Activated CD8-positive, alpha-beta T cell treated with anti-CD3 and anti-CD28 coated beads for 36 hours (primary cell): ENCODE data around the gene MRPL22. TPM values are rescaled to one million over a fixed set of nuclear protein-coding genes. Genes with fewer than 3 reads are reported as not detected.

Source experiments
- ATAC-seq: fragments of 200-7000 bp; cut with Tn5 transposase; one replicate; pipeline ENCODE4 v1.10.0; 2021; ENCODE audit warnings: mild to moderate bottlenecking, moderate library complexity
- CTCF ChIA-PET: fragments of 350-600 bp; sonication (Branson Sonifier 250); formaldehyde crosslinking; loops from one replicate; lab custom pipeline; 2021; ENCODE audit warnings: antibody characterized with exemption; lab: Charles Lee
- POLR2A ChIA-PET: fragments of 350-600 bp; sonication (Branson Sonifier 250); formaldehyde crosslinking; loops from one replicate; lab custom pipeline; 2021; ENCODE audit warnings: antibody characterized with exemption; lab: Charles Lee
- DNase-seq: peaks from one replicate; pipeline ENCODE4 v3.0.0-alpha.2; 2020
- H3K27ac Mint-ChIP-seq: one replicate; pipeline ENCODE4 v1.8.0; 2021; ENCODE audit warnings: mild to moderate bottlenecking, mixed read lengths
- H3K27me3 Mint-ChIP-seq: one replicate; pipeline ENCODE4 v1.8.0; 2021; ENCODE audit warnings: mixed read lengths
- H3K36me3 Mint-ChIP-seq: one replicate; pipeline ENCODE4 v1.8.0; 2021; ENCODE audit warnings: low read depth, mixed read lengths
- H3K4me1 Mint-ChIP-seq: one replicate; pipeline ENCODE4 v1.8.0; 2021; ENCODE audit warnings: low read depth, mixed read lengths
- H3K4me3 Mint-ChIP-seq: one replicate; pipeline ENCODE4 v1.8.0; 2021; ENCODE audit warnings: mild to moderate bottlenecking, moderate library complexity, mixed read lengths
- H3K9me3 Mint-ChIP-seq: one replicate; pipeline ENCODE4 v1.8.0; 2021; ENCODE audit warnings: mixed read lengths
- CTCF ChIP-seq: fragments of 200-600 bp; IDR thresholded peaks from one replicate; pipeline ENCODE4 v1.8.0; 2022; ENCODE audit warnings: antibody characterized with exemption, mild to moderate bottlenecking
- intact Hi-C: fragments of 100-400 bp; cut with micrococcal nuclease; formaldehyde crosslinking; loops from one replicate; pipeline ENCODE4 v1.10.0; 2022
- total RNA-seq, 2 experiments: library from RNA; stranded (reverse); gene quantifications; one replicate each; pipeline ENCODE4 v1.2.3, GENCODE V29; 2021

MRPL22 gene
- total RNA-seq, 2 experiments from 2014 or later = 80.4 to 84.7 TPM

GRCh38 chr5:154896562-154897165 lies 44.2 kb upstream of the MRPL22 start:
- no peaks in the 10 kb centered on the region for H3K4me1 Mint-ChIP-seq
- no peak overlapping the region for H3K27ac Mint-ChIP-seq
- H3K9me3 Mint-ChIP-seq = no peaks in the 10 kb centered on the region
- H3K36me3 Mint-ChIP-seq = peaks cover 45% of the 10 kb centered on the region
- TF ChIP-seq CTCF = no peak
- no peak overlapping the region for H3K4me3 Mint-ChIP-seq
- CTCF ChIA-PET = interaction anchor here (1.5 kb wide), 1 partner anchor 9 kb away, joined by 6 read pairs; no protein-coding TSS in a partner anchor
- no peaks in the 10 kb centered on the region for H3K27me3 Mint-ChIP-seq
- POLR2A ChIA-PET = interaction anchor here (0.5 to 1.0 kb wide), 2 partner anchors 71 to 243 kb away, joined by 3 read pairs; no protein-coding TSS in a partner anchor
- ATAC-seq (no peak), DNase-seq (no peak)
- intact Hi-C loops = no loop called here

DNA sequence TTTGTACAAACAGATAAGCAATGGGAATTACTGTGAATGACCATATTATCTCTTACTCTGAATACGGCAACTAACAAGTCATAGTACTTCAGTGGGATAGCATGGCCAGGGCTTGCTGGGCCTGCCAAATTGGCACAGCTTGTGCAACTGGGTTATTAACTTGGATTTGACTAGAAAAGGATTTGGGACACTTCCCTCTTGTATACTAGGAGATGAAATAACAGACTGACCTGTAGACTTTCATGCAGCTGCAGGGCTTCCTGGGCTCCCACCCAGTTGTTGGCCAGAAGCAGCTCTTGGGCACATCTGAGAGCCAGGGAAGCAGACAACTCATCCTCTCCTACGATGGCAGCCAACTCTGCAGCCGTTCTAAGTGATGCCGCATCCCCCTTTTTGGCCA lies 42.7 kb upstream of the MRPL22 start:
- no peak for TF ChIP-seq CTCF
- ChIA-PET POLR2A (no interaction called here), CTCF (no interaction called here)
- H3K4me3 Mint-ChIP-seq = no peak overlapping the region
- H3K27me3 Mint-ChIP-seq = no peaks in the 10 kb centered on the region
- no peaks in the 10 kb centered on the region for H3K9me3 Mint-ChIP-seq
- no peaks in the 10 kb centered on the region for H3K4me1 Mint-ChIP-seq
- intact Hi-C loops = no loop called here
- no peak for DNase-seq
- ATAC-seq = no peak
- H3K27ac Mint-ChIP-seq = no peak overlapping the region
- peaks cover 51% of the 10 kb centered on the region for H3K36me3 Mint-ChIP-seq

DNA sequence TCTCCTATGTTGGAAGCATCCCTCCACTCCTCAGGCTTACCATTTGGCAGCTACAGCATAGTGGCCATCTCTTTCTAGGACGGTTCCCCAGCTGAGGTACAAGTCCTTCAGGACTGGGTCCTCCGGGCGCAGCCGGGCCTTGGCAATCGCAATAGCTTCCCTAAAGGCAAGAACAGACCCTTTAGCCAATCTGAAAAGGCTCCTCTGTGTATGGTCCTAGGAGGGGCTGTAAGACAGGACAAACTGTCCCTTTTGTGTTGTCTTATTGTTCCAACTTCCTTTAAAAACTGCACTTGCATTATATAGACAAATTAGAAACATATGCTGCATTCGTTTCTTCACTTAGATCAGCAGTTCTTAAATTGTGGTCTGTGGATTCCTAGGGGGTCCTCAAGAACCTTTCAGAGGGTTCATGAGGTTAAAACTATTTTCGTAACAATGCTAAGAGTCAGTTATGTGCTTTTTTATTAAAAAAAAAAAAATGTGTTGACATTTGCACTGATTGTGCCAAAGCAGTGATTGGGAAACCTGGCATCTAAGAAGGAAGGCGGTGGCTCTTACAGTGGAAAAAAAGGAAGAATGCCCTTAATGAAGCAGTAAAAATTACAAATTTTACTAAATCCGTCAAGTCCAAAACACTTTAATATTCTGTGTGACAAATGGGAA lies 41.6 kb upstream of the MRPL22 start:
- Mint-ChIP-seq H3K4me1 (no peaks in the 10 kb centered on the region), H3K4me3 (no peak overlapping the region), H3K27me3 (no peaks in the 10 kb centered on the region), H3K36me3 (peaks cover 47% of the 10 kb centered on the region), H3K9me3 (no peaks in the 10 kb centered on the region), H3K27ac (no peak overlapping the region)
- POLR2A ChIA-PET = no interaction called here
- TF ChIP-seq CTCF = no peak
- DNase-seq (no peak), ATAC-seq (no peak)
- intact Hi-C loops = no loop called here
- CTCF ChIA-PET = no interaction called here

DNA sequence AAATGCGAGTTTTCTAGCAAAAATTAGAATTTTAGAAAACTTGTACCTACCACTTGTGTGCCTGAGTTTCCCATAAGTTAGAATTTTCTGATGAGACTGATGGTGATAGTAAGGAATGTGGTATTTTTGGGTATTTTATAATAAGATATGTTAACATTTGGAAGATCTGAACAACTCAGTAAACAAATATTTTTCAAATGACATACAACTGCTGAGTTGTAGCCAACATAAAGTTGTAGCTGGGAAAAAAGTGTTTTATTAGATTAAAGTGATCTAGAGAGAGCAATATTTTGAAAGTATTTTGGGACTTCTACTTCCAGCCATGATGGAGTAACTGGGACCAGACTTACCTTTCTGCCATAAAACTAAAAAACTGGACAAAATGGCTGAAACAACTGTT lies 40.8 kb upstream of the MRPL22 start:
- Mint-ChIP-seq H3K27ac (no peak overlapping the region), H3K36me3 (peaks cover 51% of the 10 kb centered on the region), H3K27me3 (no peaks in the 10 kb centered on the region), H3K9me3 (no peaks in the 10 kb centered on the region), H3K4me3 (no peak overlapping the region), H3K4me1 (no peaks in the 10 kb centered on the region)
- no peak for TF ChIP-seq CTCF
- DNase-seq = no peak
- ChIA-PET POLR2A (no interaction called here), CTCF (no interaction called here)
- intact Hi-C loops = no loop called here
- no peak for ATAC-seq

GRCh38 chr5:154901276-154901675 lies 39.6 kb upstream of the MRPL22 start:
- H3K27ac Mint-ChIP-seq = no peak overlapping the region
- no peak for TF ChIP-seq CTCF
- ATAC-seq (no peak), DNase-seq (no peak)
- no peak overlapping the region for H3K4me3 Mint-ChIP-seq
- no peaks in the 10 kb centered on the region for H3K4me1 Mint-ChIP-seq
- H3K36me3 Mint-ChIP-seq = peaks cover 47% of the 10 kb centered on the region
- H3K27me3 Mint-ChIP-seq = no peaks in the 10 kb centered on the region
- intact Hi-C loops = no loop called here
- POLR2A ChIA-PET = no interaction called here
- CTCF ChIA-PET = no interaction called here
- H3K9me3 Mint-ChIP-seq = no peaks in the 10 kb centered on the region
